GM19351 (cell line): Measurements from ENCODE around the gene RALGDS.

Source experiments
- ATAC-seq: cut with Tn5 transposase; IDR thresholded peaks from one replicate; pipeline ENCODE4 v1.9.1; 2021; ENCODE audit warnings: mild to moderate bottlenecking, moderate library complexity; ENCODE audit not compliant: unreplicated experiment

Gene RALGDS

DNA sequence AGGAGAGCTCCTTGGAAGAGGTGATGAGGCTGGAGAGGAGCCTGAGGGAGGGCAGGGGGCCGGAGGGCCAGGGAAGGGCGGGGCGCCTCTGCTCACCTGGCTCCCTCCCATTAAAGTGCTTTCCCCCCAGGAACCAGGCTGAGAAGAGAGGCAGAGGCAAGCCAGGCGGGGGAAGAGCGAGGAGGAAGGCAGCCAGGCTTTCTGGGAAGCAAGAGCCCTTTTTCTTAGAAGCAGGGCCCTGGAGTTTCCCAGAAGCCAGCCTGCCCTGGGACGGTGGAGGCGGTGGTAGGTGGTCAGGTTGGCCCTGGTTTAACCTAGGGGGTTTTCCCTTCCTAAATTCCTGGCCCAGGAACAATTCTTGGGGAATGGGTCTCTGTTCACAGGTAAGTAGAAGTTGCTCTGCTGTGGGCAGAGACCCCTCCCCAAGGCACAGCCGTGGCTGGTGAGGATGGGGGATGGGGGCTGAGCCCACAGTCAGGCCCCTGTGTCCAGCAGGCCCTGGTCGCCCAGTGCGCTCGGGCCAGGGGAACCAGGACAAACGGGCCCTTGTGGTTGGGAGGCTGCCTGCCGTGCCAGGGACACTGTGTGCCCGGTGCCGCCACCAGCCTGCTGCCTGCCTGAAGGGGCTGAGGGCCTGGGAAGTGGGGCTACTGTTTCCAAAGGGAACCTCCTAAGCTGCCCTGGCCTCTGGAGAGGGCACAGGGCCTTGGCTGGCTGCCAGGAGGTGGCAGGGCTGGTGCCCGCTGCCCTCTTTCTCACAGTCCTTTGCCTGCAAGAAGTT, 16.6 kb upstream of the RALGDS start:
- ATAC-seq, result no peak

DNA sequence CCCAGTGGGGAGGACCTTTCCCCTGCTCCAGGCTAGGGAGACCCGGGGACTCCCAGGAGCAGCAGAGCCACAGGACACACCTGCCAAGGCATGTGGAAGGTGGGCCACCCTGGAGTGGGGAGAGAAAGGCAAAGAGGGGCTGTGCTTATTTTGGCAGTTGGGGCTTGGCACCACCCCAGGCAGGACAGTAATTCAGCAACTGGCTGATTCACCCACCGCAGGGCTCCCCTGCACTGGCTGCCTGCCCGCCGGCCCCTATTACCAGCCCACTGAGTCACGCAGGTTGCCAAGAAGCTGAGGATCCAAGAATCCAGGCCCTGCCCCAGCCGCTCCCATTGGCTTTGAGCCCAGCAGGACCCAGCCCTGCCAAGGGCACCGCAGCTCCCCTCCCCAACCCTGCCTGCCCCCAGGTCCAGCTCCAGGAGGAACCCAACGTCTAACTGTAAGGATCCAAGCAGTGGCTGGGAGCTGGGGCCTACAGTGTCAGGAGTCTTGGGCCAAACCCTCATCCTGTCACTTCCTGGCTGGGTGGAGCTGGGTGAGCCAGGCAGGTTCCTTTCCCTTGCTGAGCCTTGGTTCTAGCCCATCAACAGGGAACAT, 14.2 kb upstream of the RALGDS start:
- no peak for ATAC-seq

DNA sequence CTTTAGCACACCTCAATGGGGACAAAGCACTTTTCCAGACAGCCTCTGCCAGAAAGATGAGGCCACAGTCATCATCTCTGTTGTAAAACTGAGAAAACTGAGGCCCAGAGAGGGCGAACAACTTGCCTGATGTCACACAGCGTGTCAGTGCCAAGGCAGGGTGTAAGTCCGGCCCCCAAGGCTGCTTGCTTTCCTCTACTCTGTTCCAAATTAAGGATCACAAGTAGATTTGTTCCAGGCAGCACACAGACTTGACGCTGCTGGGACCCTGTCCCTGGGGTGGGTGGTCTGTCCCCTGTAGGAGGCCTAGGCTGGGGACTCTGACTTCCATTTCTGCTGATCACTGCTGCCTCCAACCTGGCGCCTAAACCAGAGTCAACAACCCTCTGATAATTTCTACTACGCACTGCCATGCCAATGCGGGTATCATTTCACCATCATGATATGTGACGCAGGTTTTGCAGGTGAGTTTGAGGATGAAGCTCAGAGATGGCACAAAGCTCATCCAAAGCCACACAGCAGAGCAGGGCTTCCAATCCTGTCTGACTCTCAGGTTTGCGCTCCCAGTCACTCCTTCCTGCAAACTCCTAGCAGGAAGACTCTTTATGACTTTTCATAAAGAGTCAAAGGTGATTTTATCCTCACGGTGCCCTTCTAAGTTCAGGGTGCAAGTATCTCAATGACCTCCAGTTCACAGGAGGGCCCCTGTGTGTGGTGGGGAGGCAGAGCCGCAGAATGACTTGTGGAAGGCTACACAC, 13.5 kb upstream of the RALGDS start:
- ATAC-seq, result no peak

DNA sequence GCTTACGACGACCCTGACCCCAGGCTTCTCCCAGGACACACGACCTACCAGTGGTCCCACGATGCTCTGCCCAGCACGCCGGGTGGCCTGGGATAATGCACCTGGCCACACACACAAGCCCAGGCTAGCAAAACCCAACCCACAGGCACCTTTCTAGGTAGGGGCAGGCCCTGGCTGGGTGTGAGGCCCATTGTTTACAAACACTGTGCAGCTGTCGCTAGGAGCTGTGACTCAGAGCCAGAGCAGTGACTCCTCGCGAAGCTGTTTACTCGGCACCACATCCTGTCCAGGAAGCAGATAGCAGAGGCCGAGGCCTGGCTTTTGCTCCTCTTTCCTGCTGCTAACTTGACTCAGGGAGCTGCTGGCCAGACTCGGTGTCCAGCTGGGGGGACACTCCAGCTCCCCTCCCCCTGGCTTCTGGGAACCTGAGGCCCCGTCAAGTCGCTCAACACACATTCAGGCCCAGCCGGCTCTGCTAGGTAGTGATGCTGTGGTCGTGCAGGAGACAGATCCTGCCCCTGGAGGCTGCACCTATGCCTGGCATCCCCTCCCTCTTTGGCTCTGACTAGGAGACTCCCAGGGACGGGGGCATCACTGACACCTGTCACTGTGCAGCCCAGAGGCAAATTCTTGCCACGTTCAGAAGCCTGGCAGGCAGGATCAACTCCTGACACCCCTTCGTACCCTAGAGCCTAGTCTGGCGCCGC, 12.8 kb upstream of the RALGDS start:
- peak; percentile 91 for ATAC-seq

DNA sequence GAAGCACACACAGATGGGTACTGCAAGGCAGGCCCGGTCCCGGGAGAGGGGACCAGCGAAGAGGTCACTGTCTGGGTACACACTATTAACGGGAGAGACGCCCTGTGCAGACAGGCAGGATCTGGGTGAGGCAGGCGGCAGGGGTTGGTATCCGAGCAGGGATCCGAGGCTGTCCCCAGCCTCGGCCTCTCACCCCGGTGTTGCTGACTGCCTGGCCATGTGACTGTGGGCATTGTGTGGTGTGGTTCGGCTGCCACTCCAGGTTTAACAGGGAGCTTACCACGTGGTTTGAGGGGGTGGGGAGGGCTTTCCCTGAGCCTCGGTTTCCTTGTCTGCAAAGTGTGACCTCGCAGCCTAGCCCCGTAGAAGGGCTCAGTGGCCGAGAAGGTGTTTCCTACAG, 11.1 kb upstream of the RALGDS start:
- ATAC-seq, result no peak

DNA sequence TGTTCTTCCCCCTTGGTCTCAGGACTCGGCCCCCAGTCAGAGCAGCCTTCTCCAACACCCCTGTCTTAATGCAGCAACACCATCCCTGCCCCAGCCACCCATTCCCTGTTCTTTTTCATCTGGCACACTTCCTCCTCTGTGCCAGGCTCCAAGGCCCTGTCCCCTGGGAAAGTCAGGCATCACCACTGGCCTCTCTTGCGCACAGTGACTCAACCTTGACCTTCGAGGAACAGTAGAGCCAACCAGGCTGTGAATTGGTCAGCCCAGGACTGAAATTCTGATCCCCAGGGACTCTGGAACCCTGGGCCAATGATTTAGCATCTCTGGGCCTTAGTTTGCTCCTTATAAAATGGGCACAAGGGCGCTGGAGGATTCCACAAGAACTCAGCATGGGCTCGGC, 10.5 kb upstream of the RALGDS start:
- no peak for ATAC-seq

DNA sequence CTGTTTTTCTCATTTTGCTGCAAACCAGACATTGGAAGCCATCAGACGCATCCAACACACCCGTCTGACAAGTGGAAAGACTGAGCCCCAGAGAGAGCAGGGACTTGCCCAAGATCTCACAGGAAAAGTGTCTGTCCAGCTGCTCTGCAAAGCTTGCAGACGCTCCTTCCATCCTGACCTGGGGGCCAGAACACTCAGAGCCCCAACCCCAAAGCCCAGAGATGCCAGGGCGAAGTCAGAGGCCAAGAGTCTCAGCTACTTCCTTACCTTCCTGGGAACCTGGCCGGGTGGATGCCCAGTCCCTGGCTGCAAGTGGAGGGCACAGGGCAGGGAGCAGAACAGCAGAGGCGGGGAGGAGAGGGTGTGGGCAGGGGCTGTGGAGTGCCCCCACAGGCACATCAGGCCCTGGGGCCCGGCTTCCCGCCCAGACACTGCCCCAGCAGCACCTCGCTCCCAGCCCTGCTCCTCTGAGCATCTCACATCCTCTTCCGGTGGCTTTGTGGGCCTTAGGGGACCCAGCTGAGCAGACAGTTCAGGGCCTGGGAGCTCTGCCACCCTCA, 9.7 kb upstream of the RALGDS start:
- ATAC-seq, result peak; percentile 40

DNA sequence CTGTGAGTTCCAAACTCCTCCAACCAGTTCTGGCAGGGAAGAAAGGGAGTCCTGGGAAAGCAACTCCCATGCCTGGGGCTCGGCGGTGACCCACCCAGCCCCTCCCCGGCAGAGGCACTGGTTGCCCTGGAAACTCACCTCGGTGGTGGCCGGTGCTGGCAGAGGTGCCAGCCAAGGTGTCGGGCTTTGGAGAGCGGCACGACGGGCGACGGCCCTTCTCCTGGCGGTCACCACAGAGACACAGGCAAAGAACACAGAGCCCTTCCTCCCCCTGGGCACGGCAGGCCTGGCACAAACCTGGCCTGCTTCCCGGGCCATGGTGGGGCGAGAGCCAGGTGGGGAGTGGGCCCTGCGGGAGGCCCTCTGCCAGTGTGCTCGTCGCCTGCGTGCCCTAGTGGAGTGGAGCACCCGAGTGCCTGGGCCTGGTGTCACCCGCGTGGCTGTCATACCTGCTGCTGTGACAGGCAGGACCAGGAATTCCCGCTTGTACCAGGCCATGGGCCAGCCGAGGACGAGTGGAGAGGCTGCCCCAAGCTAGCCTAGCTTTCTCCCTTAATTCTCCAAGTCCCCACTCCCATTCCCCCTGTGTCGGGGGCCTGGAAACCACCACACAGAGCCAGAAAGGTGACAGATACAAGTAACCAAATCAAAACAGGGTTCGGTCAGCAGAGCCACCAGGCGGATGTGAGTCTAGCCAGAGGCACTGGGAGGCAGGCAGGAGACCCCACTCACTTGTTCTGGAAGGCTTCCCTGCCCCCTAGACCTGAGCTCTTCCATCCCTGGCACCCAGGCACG, 8.2 kb upstream of the RALGDS start:
- ATAC-seq, result no peak

DNA sequence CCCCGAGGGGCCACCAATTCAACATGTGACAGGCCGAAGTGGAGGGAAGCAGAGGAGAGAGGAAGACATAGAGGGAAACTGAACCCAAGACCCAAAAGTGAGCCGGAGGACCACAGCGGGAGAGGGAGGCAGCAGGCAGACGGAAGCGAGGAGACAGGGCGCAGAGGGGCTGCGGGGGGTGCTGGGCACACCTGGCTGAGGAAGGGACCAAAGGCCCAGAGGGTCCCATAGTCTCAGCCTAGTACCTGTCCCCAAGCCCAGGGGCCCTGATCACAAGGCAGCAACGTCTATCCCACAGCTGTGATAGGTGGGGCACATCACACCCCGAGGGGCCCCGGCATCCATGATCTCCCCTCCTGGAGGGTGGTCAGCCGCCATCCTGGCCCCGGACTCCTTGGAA, 7.1 kb upstream of the RALGDS start:
- no peak for ATAC-seq

DNA sequence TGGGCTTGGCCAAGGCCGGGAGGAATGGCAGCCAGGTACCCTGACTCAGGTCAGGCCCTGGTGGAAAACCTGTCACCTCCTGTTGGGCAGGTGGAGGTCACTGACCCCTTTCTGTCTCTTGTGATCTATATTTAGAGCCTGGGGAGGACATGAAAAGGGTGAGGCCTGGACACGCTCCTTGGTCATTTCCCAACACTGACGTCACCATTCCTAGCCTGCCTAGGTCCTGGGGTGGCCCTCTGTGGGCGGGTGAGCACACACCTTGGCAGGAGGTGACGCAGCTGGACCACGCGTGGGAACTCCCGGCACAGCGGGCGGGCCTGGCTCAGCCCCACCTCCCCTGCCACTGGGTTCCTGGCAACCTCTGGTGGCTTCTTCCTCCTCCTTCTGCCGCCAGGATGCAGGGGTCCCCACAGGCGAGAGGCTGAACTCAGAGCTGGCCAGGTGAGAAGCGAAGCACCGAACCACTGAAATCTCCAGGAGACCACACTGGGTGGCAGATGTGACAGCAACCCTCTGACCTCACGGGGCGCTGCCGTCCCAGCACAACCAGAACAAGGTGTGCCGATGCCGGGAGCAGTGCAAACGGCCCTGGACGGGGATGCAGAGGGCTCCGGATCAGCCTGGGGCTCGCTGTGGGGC, 6.4 kb upstream of the RALGDS start:
- no peak for ATAC-seq

DNA sequence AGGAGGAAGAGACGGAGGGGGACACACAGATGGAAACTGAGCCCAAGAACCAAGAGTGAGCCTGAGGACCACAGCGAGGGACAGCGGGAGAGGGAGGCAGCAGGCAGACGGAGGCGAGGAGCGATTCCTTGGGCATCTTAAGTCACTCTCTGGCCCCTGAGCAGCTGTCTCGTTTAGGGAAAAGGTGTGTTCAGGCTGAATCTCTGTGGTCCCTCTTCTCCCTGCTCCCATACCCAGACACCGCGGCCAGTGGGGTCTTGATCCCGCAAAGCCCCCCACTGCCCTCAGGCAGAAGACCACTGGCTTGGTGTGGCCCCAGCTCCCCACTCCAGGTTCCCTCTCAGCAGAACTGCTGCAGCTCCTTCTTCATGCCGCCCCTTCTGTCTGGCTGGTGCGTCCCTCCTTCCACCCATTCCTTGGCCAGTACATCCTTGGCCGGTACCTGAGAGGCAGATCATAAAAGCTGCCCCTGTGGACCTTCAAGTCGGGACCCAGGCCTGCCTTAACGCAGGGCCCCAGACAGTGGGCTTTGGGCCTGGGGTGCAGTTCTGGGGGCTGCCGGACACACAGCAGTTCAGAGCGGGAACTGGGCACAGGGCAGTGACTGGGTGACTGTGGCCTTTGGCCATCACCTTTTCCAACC, 5.8 kb upstream of the RALGDS start:
- ATAC-seq, result no peak

DNA sequence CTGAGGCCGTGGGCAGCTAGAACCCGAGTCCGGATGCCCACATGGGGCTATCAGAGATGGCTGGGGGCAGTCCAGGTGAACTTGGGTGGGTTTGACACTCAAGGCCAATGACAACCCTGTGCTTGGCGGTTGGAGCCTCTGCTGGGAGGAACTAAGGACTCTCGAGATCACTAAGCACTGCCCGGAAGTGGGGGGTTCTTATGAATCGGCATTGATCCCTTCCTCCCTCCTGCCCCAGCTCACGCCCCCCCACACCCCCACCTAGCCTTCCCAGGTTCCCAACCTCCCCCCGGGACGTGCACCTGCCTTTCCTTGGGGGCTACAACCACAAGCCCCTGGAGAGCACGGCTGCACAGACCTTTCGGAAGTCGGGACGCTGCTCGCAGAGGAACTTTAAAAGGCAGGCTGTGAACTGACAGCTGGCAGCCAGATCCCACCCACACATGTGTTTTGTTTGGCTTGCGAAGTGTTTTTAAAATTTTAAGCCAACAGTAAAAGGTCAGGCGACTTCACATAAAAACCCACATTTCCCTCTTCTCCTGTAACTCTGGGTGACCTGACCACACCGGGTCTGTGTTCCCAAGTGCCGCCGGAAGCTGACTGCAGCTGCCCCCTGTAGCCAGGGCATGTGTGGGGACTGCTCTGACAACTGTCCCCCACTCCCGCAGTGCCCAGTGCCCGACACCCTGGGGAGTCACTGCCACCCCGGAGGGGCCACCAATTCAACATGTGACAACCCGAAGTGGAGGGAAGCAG, 5.1 kb upstream of the RALGDS start:
- peak; percentile 49 for ATAC-seq

DNA sequence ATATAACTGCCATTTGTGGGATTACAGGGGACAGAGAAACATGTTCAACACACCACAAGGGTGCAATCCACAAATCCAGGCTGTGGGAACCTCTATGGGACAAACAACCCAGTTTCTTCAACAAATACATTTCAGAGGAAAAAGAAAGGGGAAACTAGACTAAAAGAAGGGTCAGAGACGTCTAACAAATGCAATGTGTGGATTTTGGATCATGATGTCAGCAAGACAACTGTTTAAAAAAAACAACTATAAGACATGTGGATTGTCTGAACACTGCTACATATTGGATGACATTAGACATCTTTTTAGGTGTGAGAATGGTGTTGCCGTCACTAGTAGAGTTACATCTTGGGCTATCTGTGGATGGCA, 3.9 kb upstream of the RALGDS start:
- no peak for ATAC-seq

DNA sequence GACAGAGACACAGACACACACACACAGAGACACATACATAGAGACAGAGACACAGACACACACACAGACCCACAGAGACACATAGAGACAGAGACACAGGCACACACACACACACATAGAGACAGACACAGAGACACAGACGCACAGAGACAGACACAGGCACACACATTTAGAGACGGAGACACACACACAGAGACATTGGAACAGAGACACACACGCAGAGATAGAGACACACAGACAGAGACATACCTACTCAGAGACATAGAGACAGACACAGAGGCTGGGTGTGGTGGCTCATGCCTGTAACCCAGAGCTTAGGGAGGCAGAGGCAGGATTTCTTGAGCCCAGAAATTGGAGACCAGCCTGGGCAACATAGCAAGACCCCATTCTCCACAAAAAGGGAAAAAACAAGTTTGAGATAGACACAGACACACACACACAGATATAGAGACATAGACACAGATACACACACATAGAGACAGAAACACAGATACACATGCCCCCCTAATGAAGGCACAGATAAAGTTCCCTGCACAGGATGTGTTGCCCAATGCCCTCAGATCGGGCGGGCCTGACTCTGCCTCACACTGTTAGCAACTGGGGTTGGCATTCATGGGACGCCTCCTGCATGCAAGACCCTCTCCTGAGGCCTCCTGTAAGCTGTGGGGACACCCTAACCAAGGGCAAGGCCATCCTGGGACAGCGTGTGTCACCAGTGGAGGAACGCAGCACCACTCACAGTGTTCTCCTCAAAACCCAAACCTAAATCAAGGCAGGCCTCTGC, 3.3 kb upstream of the RALGDS start:
- no peak for ATAC-seq

DNA sequence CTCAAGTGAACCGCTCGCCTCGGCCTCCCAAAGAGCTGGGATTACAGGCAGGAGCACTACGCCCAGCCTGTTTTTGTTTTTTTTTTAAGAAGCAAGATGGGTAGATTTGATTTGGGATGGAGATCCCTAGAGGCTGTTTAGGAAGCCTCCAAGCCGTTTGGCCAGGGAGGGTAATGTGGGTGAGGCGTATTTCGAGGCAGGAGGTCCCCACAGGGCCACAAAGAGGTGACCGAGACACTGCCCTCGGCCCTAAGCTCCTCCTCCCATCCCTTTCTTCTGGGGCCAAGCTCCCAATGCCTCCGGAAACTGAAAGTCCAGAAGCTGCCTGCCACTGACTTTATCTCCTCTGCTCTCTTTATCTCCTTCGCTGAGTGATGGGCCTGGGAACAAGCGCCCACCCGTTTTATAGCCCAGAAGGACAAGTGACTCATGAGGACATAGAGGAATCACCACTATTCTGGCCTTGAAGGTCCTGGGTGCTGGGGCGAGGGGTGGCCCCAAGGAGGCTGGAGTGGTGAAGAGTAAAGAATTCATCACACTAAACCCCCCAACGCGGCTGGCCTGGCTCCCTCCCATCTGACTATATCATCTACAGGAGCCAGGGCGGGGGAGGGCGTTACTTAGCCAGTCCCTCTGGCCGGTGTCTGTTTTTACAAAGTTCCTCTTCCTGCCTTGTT, 2.0 kb upstream of the RALGDS start:
- no peak for ATAC-seq

DNA sequence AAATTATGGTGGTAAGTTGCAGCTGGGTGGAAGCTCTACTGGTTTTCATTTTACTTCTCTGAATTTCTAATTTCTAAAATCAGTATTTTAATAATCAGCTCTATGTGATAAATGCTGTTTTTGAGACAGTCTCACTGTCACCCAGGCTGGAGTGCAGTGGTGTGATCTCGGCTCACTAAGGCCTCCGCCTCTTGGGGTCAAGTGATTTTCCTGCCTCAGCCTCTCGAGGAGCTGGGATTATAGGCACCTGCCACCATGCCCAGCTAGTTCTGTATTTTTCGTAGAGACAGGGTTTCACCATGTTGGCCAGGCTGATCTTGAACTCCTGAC, 1.5 kb upstream of the RALGDS start:
- ATAC-seq, result no peak

DNA sequence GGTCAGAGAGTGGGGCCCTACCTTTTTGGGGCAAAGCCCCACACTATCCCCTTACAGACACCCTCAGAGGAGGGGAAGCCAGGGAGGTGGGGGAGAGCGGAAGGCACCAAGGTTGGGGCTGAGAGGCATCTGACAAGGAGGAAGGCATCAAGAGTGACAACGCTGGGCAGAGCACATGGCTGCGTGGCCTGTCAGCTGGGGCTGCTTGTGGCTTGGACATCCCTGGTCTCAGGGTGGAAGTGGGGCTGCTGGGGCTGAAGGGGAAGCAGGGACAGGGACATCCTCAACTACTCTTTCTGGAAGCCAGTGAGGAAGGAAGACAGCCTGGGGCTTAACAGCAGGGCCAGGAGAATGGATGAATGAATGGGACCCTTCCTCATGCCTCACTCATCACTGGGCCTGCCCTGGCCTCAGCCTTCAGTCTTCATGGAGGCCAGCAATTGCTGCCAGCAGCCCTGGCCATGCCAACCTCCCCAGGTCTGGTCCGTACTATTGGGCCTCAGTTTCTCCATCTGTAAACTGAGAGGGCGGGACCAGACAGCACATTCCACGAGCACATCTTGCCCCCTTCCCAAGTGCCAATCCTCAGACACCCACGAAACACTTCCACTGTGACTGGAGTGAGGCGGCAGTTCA, 993 bp upstream of the RALGDS start:
- no peak for ATAC-seq
